Measurements from ENCODE around the gene HAO2. TPM values are rescaled to one million over a fixed set of nuclear protein-coding genes. Genes with fewer than 3 reads are reported as not detected.

The HAO2 gene
- total and polyA plus RNA-seq, 2 donors (not counting 3 experiments of a cell fraction or from before 2014, with no cell fraction given) = not detected

DNA sequence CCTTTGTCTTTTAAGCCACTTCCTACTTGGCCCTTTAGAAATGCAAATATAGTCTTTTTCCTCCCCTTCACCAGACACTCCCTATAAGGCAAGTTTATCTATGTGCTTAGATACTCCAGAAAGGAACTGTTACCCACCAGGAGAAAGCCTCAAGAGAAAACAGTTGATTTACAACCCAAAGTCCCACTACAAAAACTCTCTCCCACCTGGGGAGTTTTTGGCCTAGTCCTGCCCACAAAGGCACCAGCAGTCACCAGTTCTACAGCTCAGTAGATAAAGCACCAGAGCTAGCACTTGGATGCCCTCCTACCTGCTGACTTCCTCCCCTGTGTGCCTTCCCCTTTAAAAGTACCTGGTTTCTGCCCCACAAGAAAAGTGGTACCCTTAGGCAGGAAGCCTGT lies 27.7 kb upstream of the HAO2 start:
- TF ChIP-seq GATA2 (IDR thresholded peaks at IDR 0.05; ENCODE audit: insufficient read depth, insufficient read length, low read depth, low read length) (no peak), POLR2AphosphoS5 (IDR thresholded peaks at IDR 0.05; ENCODE audit: insufficient read depth, low read depth, low read length) (no peak), MYC (IDR thresholded peaks at IDR 0.05; ENCODE audit: low read depth, low read length) (no peak), EZH2 (IDR thresholded peaks at IDR 0.05; ENCODE audit: borderline replicate concordance, low read depth, low read length, severe bottlenecking) (no peak), FOS (IDR thresholded peaks at IDR 0.05; ENCODE audit: borderline replicate concordance, insufficient read depth, low read length) (no peak), POLR2A (IDR thresholded peaks at IDR 0.05; ENCODE audit: low read depth, low read length) (no peak), JUN (IDR thresholded peaks at IDR 0.05; ENCODE audit: borderline replicate concordance, insufficient read depth, insufficient read length, low read depth) (no peak)
- TF ChIP-seq, protein P1, sequence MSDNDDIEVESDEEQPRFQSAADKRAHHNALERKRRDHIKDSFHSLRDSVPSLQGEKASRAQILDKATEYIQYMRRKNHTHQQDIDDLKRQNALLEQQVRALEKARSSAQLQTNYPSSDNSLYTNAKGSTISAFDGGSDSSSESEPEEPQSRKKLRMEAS (IDR thresholded peaks at IDR 0.05; ENCODE audit: insufficient read depth, insufficient read length) = no peak
- TF ChIP-seq, protein P2, sequence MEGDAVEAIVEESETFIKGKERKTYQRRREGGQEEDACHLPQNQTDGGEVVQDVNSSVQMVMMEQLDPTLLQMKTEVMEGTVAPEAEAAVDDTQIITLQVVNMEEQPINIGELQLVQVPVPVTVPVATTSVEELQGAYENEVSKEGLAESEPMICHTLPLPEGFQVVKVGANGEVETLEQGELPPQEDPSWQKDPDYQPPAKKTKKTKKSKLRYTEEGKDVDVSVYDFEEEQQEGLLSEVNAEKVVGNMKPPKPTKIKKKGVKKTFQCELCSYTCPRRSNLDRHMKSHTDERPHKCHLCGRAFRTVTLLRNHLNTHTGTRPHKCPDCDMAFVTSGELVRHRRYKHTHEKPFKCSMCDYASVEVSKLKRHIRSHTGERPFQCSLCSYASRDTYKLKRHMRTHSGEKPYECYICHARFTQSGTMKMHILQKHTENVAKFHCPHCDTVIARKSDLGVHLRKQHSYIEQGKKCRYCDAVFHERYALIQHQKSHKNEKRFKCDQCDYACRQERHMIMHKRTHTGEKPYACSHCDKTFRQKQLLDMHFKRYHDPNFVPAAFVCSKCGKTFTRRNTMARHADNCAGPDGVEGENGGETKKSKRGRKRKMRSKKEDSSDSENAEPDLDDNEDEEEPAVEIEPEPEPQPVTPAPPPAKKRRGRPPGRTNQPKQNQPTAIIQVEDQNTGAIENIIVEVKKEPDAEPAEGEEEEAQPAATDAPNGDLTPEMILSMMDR (IDR thresholded peaks at IDR 0.05; ENCODE audit: extremely low read depth in 1 of 2, insufficient read depth in 1 of 2, low read depth in 1 of 2, low read length in 2 of 2) = no peak
- CTCF ChIA-PET = no interaction called here
- H3K27me3 ChIP-seq (ENCODE audit: control insufficient read depth in 2 of 2, insufficient read depth in 2 of 2, low read length in 2 of 2) = no peaks in the 10 kb centered on the region
- no peaks in the 10 kb centered on the region for H3K4me1 ChIP-seq (ENCODE audit: control insufficient read depth, extremely low read depth, insufficient read depth, low read length)
- FAIRE-seq (no peak), DNase-seq (ENCODE audit: low read depth, low spot score) (no peak)
- H3K9ac ChIP-seq (replicated peaks; ENCODE audit: extremely low read depth, insufficient read depth, low read length) = no peak overlapping the region
- POLR2A ChIA-PET = no interaction called here
- intact Hi-C loops (cut with micrococcal nuclease) = no loop called here
- H3K4me2 ChIP-seq (ENCODE audit: insufficient read depth, low read length) = no peak overlapping the region
- no peaks in the 10 kb centered on the region for H3K36me3 ChIP-seq (ENCODE audit: control insufficient read depth in 2 of 2, extremely low read depth in 1 of 2, insufficient read depth in 2 of 2, low read length in 2 of 2)
- no peak overlapping the region for H3K4me3 ChIP-seq (replicated peaks in 1 of 3; ENCODE audit: insufficient read depth in 1 of 3, low read depth in 1 of 3, low read length in 3 of 3)
- dilution Hi-C loops (cut with MboI; ENCODE audit: extremely low pct_ligation_motif_present, low sequenced_read_pairs) = no loop called here
- no peak overlapping the region for H2AFZ ChIP-seq (ENCODE audit: low read depth, low read length)
- no peaks in the 10 kb centered on the region for H3K79me2 ChIP-seq (ENCODE audit: control insufficient read depth, insufficient read depth, low read length)
- no TSS peak for BruUV-seq (replicated peaks)
- H3K9me1 ChIP-seq (replicated peaks; ENCODE audit: control insufficient read depth, extremely low read depth, insufficient read depth, low read length) = no peaks in the 10 kb centered on the region
- H3K27ac ChIP-seq (ENCODE audit: insufficient read depth, low read depth, low read length) = no peak overlapping the region
- H3K9me3 ChIP-seq (replicated peaks; ENCODE audit: control insufficient read depth, insufficient read depth, low read length) = no peaks in the 10 kb centered on the region
- no peaks in the 10 kb centered on the region for H4K20me1 ChIP-seq (replicated peaks; ENCODE audit: control insufficient read depth, extremely low read depth, insufficient read depth, low read length)

Data from endothelial cell of umbilical vein (primary cell).